CD4-positive, CD25-positive, alpha-beta regulatory T cell (primary cell): ENCODE results near the gene VWA2. TPM values are rescaled to one million over a fixed set of nuclear protein-coding genes. Genes with fewer than 3 reads are reported as not detected.

Experiments used
- ATAC-seq, 2 donors: fragments of 150-1000 bp; cut with Tn5 transposase; one replicate each; pipeline ENCODE4 v1.10.0; 2021; ENCODE audit warnings: low read depth in 2 of 2, moderate number of reproducible peaks in 2 of 2, moderate library complexity in 1 of 2
- DNase-seq, 3 donors: peaks; one replicate each; pipeline versions ENCODE4 v3.0.0 to v3.0.0-alpha.2; 2012 to 2022; ENCODE audit warnings: mixed read lengths in 1 of 3
- H3K27ac ChIP-seq: one replicate; pipeline ENCODE4 v1.7.0; 2013; ENCODE audit warnings: mild to moderate bottlenecking, low read length; ENCODE audit not compliant: insufficient read depth, poor library complexity, severe bottlenecking
- H3K27me3 ChIP-seq: one replicate; pipeline ENCODE4 v1.7.0; 2013; ENCODE audit warnings: low read length; ENCODE audit not compliant: control insufficient read depth, insufficient read depth
- H3K36me3 ChIP-seq: one replicate; pipeline ENCODE4 v1.7.0; 2013; ENCODE audit warnings: mild to moderate bottlenecking, low read length, moderate library complexity; ENCODE audit not compliant: control insufficient read depth, insufficient read depth
- H3K4me1 ChIP-seq: 2 replicates; pipeline ENCODE4 v1.7.0; 2013; ENCODE audit warnings: mild to moderate bottlenecking, low read length; ENCODE audit not compliant: insufficient read depth, control insufficient read depth, poor library complexity, severe bottlenecking
- H3K4me3 ChIP-seq: one replicate; pipeline ENCODE4 v1.7.0; 2013; ENCODE audit warnings: low read depth, mild to moderate bottlenecking, low read length, moderate library complexity
- H3K9me3 ChIP-seq, 2 experiments: 1 replicate in 1 of 2; 2 replicates in 1 of 2; pipeline ENCODE4 v1.7.0; 2013; ENCODE audit warnings: low read length in 2 of 2, mild to moderate bottlenecking in 1 of 2, moderate library complexity in 1 of 2; ENCODE audit not compliant: control insufficient read depth in 2 of 2
- H3K27ac Mint-ChIP-seq, 3 donors: one replicate each; pipeline ENCODE4 v1.8.0; 2020 to 2022; ENCODE audit warnings: mild to moderate bottlenecking in 3 of 3, mixed read lengths in 3 of 3, moderate library complexity in 2 of 3
- H3K27me3 Mint-ChIP-seq: one replicate; pipeline ENCODE4 v1.8.0; 2022; ENCODE audit warnings: mild to moderate bottlenecking, mixed read lengths
- H3K36me3 Mint-ChIP-seq: one replicate; pipeline ENCODE4 v1.8.0; 2020; ENCODE audit warnings: mixed read lengths
- H3K4me1 Mint-ChIP-seq, 4 donors: one replicate each; pipeline ENCODE4 v1.8.0; 2020 to 2022; ENCODE audit warnings: mixed read lengths in 4 of 4, mild to moderate bottlenecking in 1 of 4
- H3K4me3 Mint-ChIP-seq, 4 donors: one replicate each; pipeline ENCODE4 v1.8.0; 2020 to 2022; ENCODE audit warnings: mild to moderate bottlenecking in 4 of 4, mixed read lengths in 4 of 4, moderate library complexity in 3 of 4
- H3K9me3 Mint-ChIP-seq, 7 donors: one replicate each; pipeline ENCODE4 v1.8.0; 2020 to 2022; ENCODE audit warnings: mixed read lengths in 7 of 7, mild to moderate bottlenecking in 3 of 7, moderate library complexity in 2 of 7
- polyA plus RNA-seq, 4 donors: library from polyadenylated mRNA; unstranded; fragments of 300-500 nt; fragmentation: Illumina TruSeq; gene quantifications; one replicate each; pipeline ENCODE4 v1.2.3, GENCODE V29; 2021
- total RNA-seq: library from RNA; stranded (reverse); gene quantifications from one replicate; pipeline ENCODE4 v1.2.3, GENCODE V29; 2022

VWA2 gene
- total and polyA plus RNA-seq, 5 donors from 2014 or later, result 0.12 TPM; not detected in 4

- DNase-seq (no peak), ATAC-seq (no peak)
- H3K4me3 ChIP-seq, result no peak overlapping the region
- no peaks in the 10 kb centered on the region for H3K9me3 Mint-ChIP-seq
- no peak overlapping the region for H3K4me3 Mint-ChIP-seq
- peak overlapping the region in 1 of 3 donors; percentile 49 for H3K27ac Mint-ChIP-seq
- no peaks in the 10 kb centered on the region for H3K36me3 ChIP-seq
- H3K27me3 ChIP-seq, result no peaks in the 10 kb centered on the region
- peaks cover 0 to 4% (median 0%) of the 10 kb centered on the region in 4 donors for H3K4me1 Mint-ChIP-seq
- no peaks in the 10 kb centered on the region for H3K9me3 ChIP-seq
- peaks cover 4% of the 10 kb centered on the region for H3K27me3 Mint-ChIP-seq
- H3K27ac ChIP-seq, result no peak overlapping the region
- no peaks in the 10 kb centered on the region for H3K36me3 Mint-ChIP-seq
- no peaks in the 10 kb centered on the region for H3K4me1 ChIP-seq
Observed at GRCh38 chr10:114310346-114310745, 71.3 kb downstream of the VWA2 start.

- no peaks in the 10 kb centered on the region for H3K9me3 ChIP-seq
- H3K27ac ChIP-seq, result no peak overlapping the region
- Mint-ChIP-seq H3K4me3 (no peak overlapping the region), H3K27ac (no peak overlapping the region), H3K36me3 (no peaks in the 10 kb centered on the region), H3K9me3 (no peaks in the 10 kb centered on the region), H3K4me1 (peaks cover 0 to 4% (median 0%) of the 10 kb centered on the region in 4 donors), H3K27me3 (peaks cover 4% of the 10 kb centered on the region)
- no peaks in the 10 kb centered on the region for H3K27me3 ChIP-seq
- DNase-seq (no peak), ATAC-seq (no peak)
- H3K4me1 ChIP-seq, result no peaks in the 10 kb centered on the region
- H3K4me3 ChIP-seq, result no peak overlapping the region
- H3K36me3 ChIP-seq, result no peaks in the 10 kb centered on the region
Observed at GRCh38 chr10:114311023-114311422, 72.0 kb downstream of the VWA2 start.

GRCh38 chr10:114311496-114312209 is 72.6 kb downstream of the VWA2 start:
- Mint-ChIP-seq H3K4me3 (no peak overlapping the region), H3K36me3 (no peaks in the 10 kb centered on the region), H3K9me3 (no peaks in the 10 kb centered on the region), H3K4me1 (peaks cover 0 to 4% (median 0%) of the 10 kb centered on the region in 4 donors), H3K27me3 (peaks cover 4% of the 10 kb centered on the region), H3K27ac (peak overlapping the region in 1 of 3 donors; percentile 9)
- Histone ChIP-seq H3K36me3 (no peaks in the 10 kb centered on the region), H3K4me3 (no peak overlapping the region), H3K27me3 (no peaks in the 10 kb centered on the region), H3K27ac (no peak overlapping the region), H3K9me3 (no peaks in the 10 kb centered on the region), H3K4me1 (no peaks in the 10 kb centered on the region)
- ATAC-seq (no peak), DNase-seq (no peak)

GRCh38 chr10:114313139-114313538 is 74.1 kb downstream of the VWA2 start:
- DNase-seq (no peak), ATAC-seq (no peak)
- no peaks in the 10 kb centered on the region for H3K36me3 ChIP-seq
- H3K36me3 Mint-ChIP-seq, result no peaks in the 10 kb centered on the region
- H3K4me3 ChIP-seq, result no peak overlapping the region
- H3K4me1 Mint-ChIP-seq, result no peaks in the 10 kb centered on the region
- H3K27ac Mint-ChIP-seq, result no peak overlapping the region
- peaks cover 4% of the 10 kb centered on the region for H3K27me3 Mint-ChIP-seq
- no peak overlapping the region for H3K27ac ChIP-seq
- H3K4me1 ChIP-seq, result no peaks in the 10 kb centered on the region
- no peaks in the 10 kb centered on the region for H3K9me3 Mint-ChIP-seq
- H3K9me3 ChIP-seq, result no peaks in the 10 kb centered on the region
- no peaks in the 10 kb centered on the region for H3K27me3 ChIP-seq
- no peak overlapping the region for H3K4me3 Mint-ChIP-seq

- Mint-ChIP-seq H3K27ac (no peak overlapping the region), H3K4me1 (no peaks in the 10 kb centered on the region), H3K36me3 (no peaks in the 10 kb centered on the region), H3K4me3 (peak overlapping the region in 1 of 4 donors; percentile 14), H3K9me3 (no peaks in the 10 kb centered on the region), H3K27me3 (peaks cover 4% of the 10 kb centered on the region)
- Histone ChIP-seq H3K27ac (no peak overlapping the region), H3K4me3 (no peak overlapping the region), H3K27me3 (no peaks in the 10 kb centered on the region), H3K4me1 (no peaks in the 10 kb centered on the region), H3K9me3 (no peaks in the 10 kb centered on the region), H3K36me3 (no peaks in the 10 kb centered on the region)
- DNase-seq (no peak), ATAC-seq (no peak)
Observed at GRCh38 chr10:114313866-114314265, 74.8 kb downstream of the VWA2 start.

- ATAC-seq (no peak), DNase-seq (no peak)
- Mint-ChIP-seq H3K27me3 (peaks cover 4% of the 10 kb centered on the region), H3K4me1 (no peaks in the 10 kb centered on the region), H3K4me3 (no peak overlapping the region), H3K36me3 (no peaks in the 10 kb centered on the region), H3K9me3 (no peaks in the 10 kb centered on the region), H3K27ac (no peak overlapping the region)
- H3K36me3 ChIP-seq, result no peaks in the 10 kb centered on the region
- H3K27me3 ChIP-seq, result no peaks in the 10 kb centered on the region
- H3K27ac ChIP-seq, result no peak overlapping the region
- no peaks in the 10 kb centered on the region for H3K4me1 ChIP-seq
- H3K9me3 ChIP-seq, result no peaks in the 10 kb centered on the region
- no peak overlapping the region for H3K4me3 ChIP-seq
Observed at GRCh38 chr10:114315566-114316420, 76.7 kb downstream of the VWA2 start.

- Mint-ChIP-seq H3K9me3 (no peaks in the 10 kb centered on the region), H3K4me3 (no peak overlapping the region), H3K36me3 (no peaks in the 10 kb centered on the region), H3K4me1 (no peaks in the 10 kb centered on the region), H3K27ac (no peak overlapping the region), H3K27me3 (peaks cover 3% of the 10 kb centered on the region)
- Histone ChIP-seq H3K9me3 (no peaks in the 10 kb centered on the region), H3K36me3 (no peaks in the 10 kb centered on the region), H3K27me3 (no peaks in the 10 kb centered on the region), H3K4me1 (no peaks in the 10 kb centered on the region), H3K27ac (no peak overlapping the region), H3K4me3 (no peak overlapping the region)
- ATAC-seq (no peak), DNase-seq (no peak)
Observed at GRCh38 chr10:114316744-114317143, 77.7 kb downstream of the VWA2 start.
